Upper lobe of left lung (tissue), 4 donors: Measurements from ENCODE around the gene TAF11L13.

Source experiments
- CTCF ChIP-seq, 6 experiments: fragments of 450-650 bp in 4 of 6; fragments of 200-600 bp in 2 of 6; sonication (generic) in 2 of 6; IDR thresholded peaks; one replicate each; pipeline ENCODE4 v1.5.1; 2016 to 2019; ENCODE audit warnings: antibody characterized with exemption in 6 of 6
- POLR2A ChIP-seq, 4 donors: fragments of 450-650 bp; IDR thresholded peaks; one replicate each; pipeline ENCODE4 v1.5.1; 2016 to 2017; ENCODE audit warnings: antibody characterized with exemption in 4 of 4, mild to moderate bottlenecking in 2 of 4

DNA sequence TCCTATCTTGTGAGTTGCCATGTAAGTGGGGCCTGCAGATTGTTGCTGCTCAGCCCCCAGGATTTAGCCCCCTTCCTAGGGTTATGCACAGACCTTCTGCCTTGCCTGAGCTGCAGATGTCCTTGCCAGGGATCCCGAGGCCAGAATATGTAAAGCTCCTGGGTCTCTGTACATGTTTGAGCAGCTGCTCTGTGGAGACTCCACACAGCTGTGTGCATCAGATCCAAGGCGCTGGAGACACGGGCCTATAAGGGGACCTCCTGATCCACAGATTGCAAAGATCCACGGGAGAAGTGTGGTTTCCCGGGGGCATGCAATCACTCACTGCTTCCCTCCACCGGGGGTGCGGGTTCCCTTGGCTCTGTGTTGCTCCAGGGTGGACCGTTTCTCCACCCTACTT, 31.3 kb downstream of the TAF11L13 start:
- no peak for TF ChIP-seq POLR2A (IDR thresholded peaks at IDR 0.05)
- no peak for TF ChIP-seq CTCF (IDR thresholded peaks at IDR 0.05)
